ENCODE results near the gene MED29.

GRCh38 chr19:39401549-39402345, 10.6 kb downstream of the MED29 start:
- TF ChIP-seq CTCF (conservative IDR thresholded peaks at IDR 0.05; ENCODE audit: low read depth, low read length) (no peak), EZH2 (IDR thresholded peaks at IDR 0.05; ENCODE audit: borderline replicate concordance, low read depth, low read length, poor library complexity, severe bottlenecking) (no peak)

All from A673 (cell line).